ENCODE measurements around the gene CRY2. TPM values are rescaled to one million over a fixed set of nuclear protein-coding genes. Genes with fewer than 3 reads are reported as not detected.
"Not testable (repeated sequence)": the region's sequence is repeated elsewhere in the genome, so short reads cannot be mapped to it uniquely, and the experiment has no call there.

CRY2 gene
- total RNA-seq, 1 donor from 2014 or later: 7.1 TPM

GRCh38 chr11:45811571-45812290 is 35.5 kb upstream of the CRY2 start:
- DNase-seq (ENCODE audit: low read depth in 2 of 2): no peak

- no peak for DNase-seq (ENCODE audit: low read depth in 2 of 2)
Measured at GRCh38 chr11:45812581-45813548, 34.4 kb upstream of the CRY2 start.

DNA sequence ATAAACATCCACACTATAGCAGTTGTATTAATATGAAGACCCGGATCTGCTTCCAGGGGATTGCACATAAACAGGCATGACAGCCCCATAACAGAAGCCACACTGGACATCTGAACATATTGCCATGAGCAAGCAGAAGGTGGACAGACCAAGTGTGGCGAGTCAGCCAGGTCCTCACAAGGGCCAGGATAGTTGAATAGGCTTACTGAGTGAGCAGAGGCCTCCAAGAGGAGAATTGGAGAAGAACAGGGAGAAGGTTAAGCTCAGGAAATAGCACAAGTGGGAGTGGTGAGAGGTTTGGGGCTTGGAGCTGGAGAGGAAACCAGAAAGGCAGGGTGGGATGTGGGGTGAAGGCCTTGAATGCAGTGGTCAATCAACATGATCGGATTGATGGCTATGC is 31.5 kb upstream of the CRY2 start:
- peak in 1 of 2 donors; percentile 10 for DNase-seq (ENCODE audit: low read depth in 2 of 2)

GRCh38 chr11:45816614-45817013 is 30.7 kb upstream of the CRY2 start:
- peak in 1 of 2 donors; percentile 9 for DNase-seq (ENCODE audit: low read depth in 2 of 2)

DNA sequence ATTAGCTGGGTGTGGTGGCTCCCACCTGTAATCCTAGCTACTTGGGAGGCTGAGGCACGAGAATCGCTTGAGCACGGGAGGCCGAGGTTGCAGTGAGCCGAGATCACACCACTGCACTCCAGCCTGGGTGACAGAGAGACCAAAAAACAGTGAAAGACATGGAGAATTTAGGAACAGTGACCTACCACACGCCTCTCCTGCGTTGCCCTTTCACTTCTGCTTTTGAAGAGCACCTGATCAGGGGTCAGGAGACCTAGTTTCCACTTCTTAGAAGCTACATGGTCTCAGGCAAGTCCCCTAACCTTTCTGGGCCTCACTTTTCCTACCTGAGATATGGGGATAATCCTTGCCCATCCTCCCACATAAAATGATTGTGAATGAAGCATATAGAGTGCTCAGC is 30.1 kb upstream of the CRY2 start:
- no peak for DNase-seq (ENCODE audit: low read depth in 2 of 2)

- no peak for DNase-seq (ENCODE audit: low read depth in 2 of 2)
Measured at GRCh38 chr11:45818961-45819605, 28.2 kb upstream of the CRY2 start.

DNA sequence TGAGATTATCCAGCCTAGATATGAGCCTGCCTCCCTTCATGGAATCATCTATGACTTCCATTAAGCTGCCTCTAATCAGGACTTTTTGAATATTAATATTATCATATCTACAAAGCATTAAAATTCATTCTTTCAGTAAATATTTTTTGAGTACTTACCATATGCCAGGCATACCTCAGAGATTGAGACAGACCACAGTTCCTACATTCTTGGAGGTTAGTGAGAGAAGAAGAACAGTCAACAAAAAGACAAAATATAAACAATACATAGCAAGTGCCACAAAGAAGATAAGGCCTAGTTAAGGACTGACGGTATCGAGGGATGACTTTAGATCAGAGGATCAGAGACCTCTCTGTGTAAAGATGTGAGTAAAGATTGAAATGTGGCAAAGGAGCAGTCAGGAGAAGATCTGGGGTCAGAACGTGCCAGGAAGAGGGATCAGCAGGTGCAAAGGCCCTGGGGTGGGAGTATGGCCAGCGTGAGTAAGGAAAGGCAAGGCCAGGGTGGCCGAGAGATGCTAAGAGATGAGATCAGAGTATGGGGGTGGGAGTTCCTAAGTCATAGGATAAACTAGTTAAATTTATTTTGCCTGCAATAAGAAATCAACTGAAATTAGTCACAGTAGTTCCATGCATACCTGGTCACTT is 26.9 kb upstream of the CRY2 start:
- DNase-seq (ENCODE audit: low read depth in 2 of 2): no peak

- DNase-seq (ENCODE audit: low read depth in 2 of 2): peak in 1 of 2 donors; percentile 26
Measured at GRCh38 chr11:45826492-45826891, 20.8 kb upstream of the CRY2 start.

DNA sequence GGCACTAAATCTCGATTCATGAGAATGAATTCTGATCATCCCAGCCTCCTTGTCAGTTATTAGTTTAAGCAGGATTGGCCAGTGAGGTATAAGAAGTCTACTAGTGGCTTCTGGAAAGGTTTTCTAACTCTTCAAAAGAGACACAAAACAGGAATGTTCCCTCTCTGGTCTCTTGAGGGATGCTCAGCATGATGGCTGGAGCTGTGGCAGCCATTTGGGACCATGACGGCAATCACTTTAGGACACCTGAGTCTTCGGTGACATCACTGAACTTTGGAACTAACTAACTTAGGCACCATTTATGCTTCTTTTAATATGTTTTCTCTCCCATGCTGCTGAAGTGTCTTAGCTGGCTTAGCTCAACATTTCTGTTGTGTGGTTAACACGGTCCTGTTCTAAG is 20.2 kb upstream of the CRY2 start:
- DNase-seq (ENCODE audit: low read depth in 2 of 2): no peak

DNA sequence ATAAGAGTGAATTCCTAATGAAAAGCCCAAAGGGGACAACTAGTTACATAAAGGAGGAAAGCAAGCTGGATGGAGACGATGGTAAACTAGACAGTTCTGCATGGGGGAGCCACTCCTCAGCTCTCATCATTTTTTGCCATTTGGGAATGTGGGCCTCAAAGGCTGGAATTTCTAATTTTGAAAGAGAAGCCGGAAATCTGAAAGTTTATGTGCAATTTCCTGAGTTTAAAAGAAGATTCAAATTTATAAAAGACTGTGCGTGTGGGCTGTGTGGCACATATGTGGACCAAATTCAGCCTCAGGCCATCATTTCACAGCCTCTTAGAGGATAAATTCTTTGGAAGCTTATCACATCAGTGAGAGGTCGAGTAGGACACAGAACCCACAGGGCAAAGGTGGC is 18.3 kb upstream of the CRY2 start:
- DNase-seq (ENCODE audit: low read depth in 2 of 2): no peak

- no peak for DNase-seq (ENCODE audit: low read depth in 2 of 2)
Measured at GRCh38 chr11:45830596-45830995, 16.7 kb upstream of the CRY2 start.

DNA sequence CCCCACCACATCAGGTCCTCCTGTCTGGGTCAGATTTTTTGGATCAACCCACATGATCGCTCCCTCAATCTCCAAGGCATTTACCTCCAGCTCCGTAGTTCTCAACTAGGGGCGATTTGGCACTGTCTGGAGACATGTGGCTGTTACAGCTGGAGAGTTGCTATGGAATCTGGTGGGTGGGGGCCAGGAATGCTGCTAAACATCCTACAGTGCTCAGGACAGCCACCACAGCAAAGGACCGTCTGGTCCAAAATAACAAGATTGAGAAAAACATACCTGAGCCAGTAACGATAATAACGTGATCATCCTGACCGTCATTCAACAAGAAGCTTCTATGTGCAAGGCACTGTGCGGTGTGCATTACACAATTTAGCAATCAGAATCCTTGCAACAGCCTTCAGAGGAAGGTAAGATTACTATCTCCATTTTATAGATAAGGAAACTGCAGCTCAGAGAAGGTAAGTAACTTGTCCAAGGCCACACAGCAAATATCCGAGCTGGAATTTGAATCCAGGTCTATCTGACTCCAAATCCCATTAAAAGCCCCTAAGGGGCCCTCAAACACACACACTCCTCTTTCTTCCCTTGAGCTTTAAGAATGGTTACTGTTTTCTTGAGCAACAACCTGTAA is 14.3 kb upstream of the CRY2 start:
- DNase-seq (ENCODE audit: low read depth in 2 of 2): no peak

DNA sequence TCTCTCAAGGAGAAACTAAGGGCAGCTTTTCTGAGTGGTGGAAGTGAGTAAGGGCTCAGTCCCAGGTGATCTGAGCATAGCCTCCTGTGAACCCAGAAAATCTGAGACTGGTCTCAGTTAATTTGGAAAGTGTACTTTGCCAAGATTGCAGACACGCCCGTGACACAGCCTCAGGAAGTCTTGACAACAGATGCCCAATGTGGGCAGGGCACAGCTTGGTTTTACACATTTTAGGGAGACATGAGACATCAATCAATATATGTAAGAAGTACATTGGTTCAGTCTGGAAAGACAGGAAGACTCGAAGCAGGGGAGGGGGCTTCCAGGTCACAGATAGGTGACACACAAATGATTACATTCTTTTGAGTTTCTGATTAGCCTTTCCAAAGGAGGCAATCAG is 13.5 kb upstream of the CRY2 start:
- no peak for DNase-seq (ENCODE audit: low read depth in 2 of 2)

DNA sequence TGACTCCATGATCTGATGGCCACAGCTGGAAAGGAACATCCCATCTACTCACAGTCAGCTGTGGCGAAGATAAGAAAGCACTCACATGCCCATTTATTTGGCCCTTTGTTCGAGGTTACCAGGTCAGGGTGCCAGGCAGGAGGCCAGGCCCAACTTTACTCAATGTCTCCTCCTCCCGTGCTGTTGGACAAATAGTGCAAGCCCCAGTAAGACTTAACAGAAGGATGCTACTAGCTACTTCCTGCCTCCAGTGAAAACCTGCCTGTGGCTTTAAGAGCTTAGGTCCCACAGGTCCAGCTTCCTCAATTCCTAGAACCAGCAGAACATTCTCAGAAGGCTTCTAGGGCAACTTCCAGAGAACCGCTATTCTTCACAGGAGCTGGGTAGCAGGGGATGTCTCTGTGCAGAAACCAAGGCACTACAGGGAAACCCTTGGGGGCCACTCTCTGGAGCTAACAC is 12.9 kb upstream of the CRY2 start:
- no peak for DNase-seq (ENCODE audit: low read depth in 2 of 2)

DNA sequence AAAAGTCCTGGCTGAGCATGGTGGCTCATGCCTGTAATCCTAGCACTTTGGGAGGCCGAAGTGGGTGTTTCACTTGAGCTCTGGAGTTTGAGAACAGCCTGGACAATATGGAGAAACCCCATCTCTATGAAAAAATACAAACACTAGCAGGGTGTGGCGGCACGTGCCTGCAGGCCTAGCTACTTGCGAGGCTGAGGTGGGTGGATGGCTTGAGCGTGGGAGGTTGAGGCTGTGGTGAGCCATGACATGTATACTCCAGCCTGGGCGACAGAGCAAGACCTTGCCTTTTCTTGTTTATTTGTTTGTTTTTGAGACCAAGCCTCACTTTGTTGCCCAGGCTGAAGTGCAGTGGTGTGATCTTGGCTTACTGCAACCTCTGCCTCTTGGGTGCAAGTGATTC is 8.1 kb upstream of the CRY2 start:
- no peak for DNase-seq (ENCODE audit: low read depth in 2 of 2)

- not testable (repeated sequence) for DNase-seq (ENCODE audit: low read depth in 2 of 2)
Measured at GRCh38 chr11:45840251-45840650, 7.0 kb upstream of the CRY2 start.

- peak; percentile 89 to 92 for DNase-seq (ENCODE audit: low read depth in 2 of 2)
Measured at GRCh38 chr11:45843158-45843924, 3.9 kb upstream of the CRY2 start.

DNA sequence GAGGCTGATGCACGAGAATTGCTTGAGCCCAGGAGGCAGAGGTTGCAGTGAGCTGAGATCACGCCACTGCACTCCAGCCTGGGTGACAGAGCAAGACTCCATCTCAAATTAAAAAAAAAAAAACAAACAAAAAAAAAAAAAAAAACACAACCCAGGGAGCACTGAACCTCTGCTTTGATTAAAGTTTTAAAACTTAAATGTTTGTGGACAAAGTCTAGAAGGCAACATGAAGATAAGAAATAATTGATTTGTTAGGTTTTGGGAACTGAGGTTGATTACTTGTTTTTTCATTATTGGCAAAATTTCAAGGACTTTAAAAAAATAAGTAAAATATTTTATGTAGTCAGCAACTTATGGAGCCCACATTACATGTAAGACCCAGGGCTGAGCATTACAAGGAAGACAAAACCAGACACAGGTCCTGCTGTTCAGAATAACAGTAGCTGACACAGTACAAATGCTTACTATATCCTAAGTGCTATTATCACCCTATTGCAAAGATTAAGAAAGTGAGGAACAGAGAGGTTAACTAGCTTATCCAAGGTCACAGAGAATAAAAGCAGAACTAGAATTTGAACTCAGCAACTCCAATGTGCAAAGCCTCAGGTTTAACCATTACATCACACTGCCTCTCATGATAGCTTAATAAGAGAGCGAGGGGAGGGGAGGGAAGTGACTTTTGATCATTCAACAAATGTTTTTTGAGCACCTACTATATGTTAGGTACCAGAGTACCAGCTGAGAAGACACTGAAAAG is 2.3 kb upstream of the CRY2 start:
- DNase-seq (ENCODE audit: low read depth in 2 of 2): no peak

GRCh38 chr11:45846174-45846675 is 1.1 kb upstream of the CRY2 start:
- DNase-seq (ENCODE audit: low read depth in 2 of 2): no peak

Data from lung microvascular endothelial cell (primary cell).